GM19328 (cell line): Measurements from ENCODE around the gene SNX3.
"Not testable (repeated sequence)": the region's sequence is repeated elsewhere in the genome, so short reads cannot be mapped to it uniquely, and the experiment has no call there.

Experiments
- ATAC-seq: cut with Tn5 transposase; IDR thresholded peaks from one replicate; pipeline ENCODE4 v1.9.1; 2021; ENCODE audit warnings: mild to moderate bottlenecking, moderate library complexity; ENCODE audit not compliant: unreplicated experiment

The SNX3 gene

DNA sequence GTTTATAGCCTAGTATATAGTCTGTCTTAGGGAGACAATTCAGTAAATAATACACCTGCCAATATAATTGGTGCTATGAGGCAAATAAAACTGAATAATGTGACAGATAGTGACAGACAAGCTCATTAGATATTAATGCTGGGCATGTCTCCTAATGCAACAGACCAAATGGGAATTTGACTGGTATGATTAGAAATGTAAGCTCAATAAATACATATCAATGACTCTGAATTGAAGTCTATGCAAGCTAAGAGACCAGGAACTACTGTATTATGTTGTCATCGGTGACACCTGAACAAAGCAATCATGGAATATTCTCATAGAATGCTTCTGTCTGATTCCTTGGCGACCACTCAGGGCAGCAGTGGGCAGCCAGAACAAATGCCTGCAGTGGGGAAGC lies 2.5 kb upstream of the SNX3 start:
- ATAC-seq: no peak

DNA sequence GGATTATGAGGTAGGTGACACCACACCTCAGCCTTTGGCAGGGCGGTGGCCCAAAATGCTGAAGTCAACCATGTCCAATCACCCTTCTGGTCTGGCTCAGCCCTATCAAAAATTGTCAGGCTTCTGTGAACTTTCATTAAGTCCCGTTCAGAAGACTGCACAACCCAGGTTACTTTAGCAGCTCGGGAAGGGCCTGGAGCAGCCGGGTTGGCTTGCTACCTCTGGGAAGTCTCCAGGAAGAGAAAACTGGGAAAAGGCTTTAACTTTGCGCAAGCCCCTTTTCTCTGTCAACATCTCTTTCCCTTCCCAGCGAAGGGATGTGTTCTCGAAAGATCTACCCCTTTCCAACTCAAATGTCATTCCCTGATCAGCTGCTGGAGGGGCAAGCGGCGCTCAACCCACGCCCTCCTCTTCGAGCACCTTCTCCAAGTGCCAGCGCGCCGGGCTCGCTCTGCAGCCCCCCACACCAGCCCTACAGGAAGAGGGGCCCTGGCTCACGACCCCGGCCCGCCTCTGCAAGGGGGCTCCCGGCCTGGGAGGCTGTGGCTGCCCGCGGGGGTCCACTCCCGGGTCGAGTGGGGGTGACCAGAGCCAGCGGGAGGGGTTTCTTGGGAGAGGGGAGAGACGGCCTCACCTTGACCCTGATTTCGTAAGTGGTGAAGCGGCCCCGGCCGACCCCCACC lies 573 bp downstream of the SNX3 start:
- ATAC-seq: peak; percentile 1

DNA sequence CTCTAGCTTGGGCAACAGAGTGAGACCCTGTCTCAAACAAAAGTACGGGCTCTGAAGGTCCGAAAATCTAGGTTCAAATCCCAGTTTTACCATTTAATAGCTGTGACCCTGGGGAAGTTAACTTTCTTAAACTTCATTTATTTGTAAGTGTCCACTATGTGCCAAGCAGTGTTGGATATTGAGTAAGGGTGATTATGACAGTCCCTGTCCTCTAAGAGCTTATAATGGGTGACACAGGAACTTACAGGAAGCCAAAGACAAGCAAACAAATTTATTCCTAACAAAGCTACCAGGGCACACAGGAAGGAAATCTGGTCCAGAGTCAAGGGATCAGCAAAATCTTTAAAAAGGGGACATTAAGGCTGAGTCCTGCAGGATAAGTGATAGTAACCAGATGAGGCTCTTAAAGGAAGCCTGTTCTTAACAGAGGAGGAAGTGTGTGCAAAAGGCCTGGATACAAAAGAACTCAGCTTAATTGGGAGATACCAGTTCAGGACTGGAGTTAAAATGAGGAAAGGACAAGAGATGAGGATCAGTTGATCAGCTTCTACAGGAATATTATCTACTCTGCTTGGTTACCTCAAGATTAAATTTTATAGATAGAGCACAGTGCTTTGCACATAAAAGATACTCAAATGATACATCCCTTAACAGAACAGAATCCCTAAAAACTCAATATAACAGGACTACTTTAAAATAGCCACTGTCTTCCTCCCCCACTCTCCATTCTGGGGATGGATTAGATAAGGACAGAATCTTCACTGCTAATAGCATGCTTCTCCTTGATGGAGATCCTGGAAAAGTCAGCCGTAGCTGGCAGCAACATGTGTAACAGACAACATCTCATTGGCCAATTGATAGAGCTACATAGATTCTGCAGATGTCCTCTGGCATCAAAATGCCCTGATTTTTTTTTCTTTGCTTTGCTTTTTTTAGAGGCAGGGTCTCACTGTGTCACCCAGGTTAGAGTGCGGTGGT lies 6.1 kb downstream of the SNX3 start:
- no peak for ATAC-seq

DNA sequence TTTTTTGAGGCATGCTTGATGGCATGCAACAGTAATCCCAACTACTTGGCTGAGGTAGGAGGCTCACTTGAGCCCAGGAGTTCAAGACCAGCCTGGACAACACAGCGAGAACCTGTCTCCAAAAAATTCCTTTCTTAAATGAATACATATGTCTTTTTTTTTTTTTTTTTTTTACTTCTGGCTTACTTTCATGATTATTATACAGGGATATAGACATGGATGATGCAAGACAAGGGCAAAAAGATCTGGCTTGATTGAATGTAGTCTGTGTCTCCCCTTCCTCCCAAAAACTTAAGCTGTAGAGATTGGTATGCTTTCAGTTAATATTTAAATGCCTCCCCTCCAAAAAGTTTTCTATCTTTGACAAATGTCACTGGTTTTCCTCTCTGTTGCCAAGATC lies 7.6 kb downstream of the SNX3 start:
- no peak for ATAC-seq

DNA sequence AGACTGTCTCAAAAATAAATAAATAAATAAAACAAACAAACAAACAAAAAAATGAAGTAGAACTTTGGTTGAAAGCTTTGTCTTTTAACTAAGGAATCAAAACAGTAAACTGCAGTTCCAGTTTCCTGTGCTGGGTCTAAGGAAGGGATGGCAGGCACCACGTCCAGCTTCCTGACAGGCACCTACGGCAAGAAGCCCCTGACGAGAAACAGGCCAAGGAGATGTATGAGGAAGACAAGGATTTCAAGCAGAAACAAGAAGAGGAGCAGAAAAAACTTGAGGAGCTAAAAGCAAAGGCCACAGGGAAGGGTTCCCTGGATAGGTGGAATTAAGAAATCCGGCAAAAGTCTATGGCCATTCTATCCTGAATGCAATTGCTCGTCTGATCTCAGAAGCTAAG lies 8.8 kb downstream of the SNX3 start:
- no peak for ATAC-seq

DNA sequence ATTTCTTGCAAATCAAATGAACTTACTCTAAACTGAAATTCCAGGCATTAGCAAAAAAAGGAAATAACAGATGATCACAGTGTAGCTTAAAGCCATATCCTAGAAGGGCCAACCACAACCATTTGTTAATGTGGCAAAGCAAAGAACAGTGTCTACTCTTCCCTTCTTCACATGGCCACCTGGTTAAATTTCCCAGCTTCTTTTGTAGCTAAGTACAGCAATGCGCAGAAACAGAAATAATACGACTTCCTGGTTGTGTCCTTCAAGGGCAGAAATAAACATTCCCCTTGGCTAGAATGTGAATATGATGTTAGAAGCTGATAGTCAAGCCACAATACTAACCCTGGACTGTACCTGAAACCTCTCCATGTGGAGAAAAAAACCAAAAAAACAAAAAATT lies 9.6 kb downstream of the SNX3 start:
- no peak for ATAC-seq

DNA sequence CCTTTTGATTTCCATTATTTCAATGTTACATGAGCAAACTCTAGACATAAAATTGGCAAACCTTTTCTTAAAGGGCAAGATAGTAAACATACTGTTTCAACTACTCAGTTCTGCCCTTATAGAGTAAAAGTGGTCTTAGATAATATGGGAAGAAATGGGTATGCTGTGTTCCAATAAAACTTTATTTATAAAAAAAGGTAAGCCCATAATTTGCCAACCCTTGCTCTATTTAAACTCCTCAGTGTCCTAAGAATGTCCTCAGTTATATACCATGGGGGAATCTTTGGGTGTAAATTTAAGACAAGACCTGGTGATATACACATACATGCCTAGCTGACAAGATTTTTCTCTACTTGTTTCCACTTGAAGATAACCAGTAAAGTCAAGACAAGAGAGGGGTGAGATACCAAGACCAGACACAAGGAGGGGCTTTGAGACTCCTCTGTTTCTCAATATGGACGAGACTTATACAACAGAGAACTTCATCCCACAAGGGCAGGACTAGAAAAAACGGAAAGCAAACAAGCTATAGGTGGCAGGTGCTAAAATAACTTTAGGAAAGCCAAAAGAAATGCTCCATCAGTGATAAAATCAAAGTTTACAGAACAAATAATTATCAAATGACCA lies 10.5 kb downstream of the SNX3 start:
- no peak for ATAC-seq

DNA sequence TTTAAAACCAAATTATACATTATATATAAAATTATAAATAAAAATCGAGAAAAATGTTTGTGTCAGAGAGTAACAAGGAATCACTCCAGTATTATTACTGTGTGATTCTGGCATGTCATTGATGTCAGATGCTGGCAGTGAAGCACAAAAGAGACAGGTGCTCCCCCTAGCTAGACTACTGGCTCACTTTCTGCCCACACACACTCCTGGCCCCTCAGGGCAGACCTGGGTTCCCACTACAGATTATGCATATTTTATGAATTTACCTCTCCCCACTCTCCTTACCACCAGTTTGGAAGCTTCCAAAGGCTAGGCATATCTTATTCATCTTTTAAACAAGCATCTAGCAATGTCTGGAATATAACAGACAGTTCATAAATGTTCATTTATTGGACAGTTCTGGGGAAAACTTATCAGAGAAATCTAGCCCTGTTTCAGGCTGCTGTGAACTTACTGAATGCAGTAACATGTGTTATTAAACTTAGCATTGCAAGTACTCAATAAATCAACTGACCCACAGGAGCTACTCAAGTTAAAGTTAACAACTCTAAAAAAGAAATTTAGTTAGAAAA lies 12.8 kb downstream of the SNX3 start:
- no peak for ATAC-seq

DNA sequence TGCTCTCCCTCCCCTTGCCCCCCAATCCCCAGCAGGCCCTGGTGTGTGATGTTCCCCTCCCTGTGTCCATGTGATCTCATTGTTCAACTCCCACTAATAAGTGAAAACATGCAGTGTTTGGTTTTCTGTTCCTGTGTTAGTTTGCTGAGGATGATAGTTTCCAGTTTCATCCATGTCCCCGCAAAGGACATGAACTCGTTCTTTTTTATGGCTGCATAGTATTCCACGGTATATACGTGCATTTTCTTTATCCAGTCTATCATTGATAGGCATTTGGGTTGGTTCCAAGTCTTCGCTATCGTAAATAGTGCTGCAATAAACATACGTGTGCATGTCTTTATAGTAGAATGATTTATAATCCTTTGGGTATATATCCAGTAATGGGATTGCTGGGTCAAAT lies 15.7 kb downstream of the SNX3 start:
- ATAC-seq: not testable (repeated sequence)

DNA sequence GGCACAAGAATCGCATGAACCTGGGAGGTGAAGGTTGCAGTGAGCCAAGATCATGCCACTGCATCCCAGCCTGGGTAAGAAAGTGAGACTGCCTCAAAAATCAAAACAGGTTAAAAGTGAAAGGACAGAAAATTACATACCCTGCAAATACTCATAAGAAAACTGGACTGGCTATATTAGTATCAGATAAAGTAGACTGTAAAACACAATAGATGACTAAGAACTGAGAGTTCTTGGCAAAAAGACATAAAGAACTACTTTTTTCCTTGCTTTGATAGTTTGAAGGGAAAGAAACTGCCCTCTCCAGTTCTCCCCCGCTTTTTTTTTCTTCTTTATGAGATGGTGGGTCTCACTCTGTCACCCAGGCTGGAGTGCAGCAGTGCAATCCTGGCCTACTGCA lies 17.0 kb downstream of the SNX3 start:
- no peak for ATAC-seq

DNA sequence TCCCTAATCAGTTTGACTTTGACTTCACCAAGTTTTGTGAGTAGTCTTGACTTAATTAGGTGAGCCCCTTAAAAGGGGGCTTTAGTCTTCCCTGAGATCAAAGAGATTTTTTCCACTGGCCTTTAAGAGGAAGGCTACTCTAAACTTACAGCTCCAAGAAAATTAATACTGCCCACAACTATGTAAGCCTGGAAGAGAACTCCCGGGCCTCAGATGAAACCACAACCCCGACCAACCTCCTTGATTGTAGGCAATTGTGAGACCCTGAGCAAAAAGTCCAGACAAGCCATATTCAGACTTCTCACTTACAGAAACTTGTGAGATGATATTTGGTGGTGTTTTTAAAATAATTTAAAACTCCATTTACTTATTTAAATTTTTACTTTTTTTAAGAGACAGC lies 18.1 kb downstream of the SNX3 start:
- ATAC-seq: no peak

DNA sequence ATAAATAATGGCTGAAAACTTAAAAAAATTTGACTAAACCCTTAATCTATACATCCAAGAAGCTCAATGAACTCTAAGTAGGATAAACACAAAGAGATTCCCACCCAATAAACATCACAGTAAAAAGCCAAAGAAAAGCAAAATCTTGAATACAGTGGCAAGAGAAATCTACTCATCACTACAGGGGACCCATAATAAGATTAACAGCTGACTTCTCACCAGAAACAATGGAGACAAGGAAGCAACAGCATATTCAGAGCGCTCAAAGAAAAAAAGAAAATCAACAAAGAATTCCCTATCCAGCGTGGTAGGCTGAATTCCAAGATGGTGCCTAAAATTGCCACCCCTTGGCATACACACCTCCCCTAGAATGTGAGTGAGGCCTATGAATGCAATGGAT lies 18.6 kb downstream of the SNX3 start:
- no peak for ATAC-seq

DNA sequence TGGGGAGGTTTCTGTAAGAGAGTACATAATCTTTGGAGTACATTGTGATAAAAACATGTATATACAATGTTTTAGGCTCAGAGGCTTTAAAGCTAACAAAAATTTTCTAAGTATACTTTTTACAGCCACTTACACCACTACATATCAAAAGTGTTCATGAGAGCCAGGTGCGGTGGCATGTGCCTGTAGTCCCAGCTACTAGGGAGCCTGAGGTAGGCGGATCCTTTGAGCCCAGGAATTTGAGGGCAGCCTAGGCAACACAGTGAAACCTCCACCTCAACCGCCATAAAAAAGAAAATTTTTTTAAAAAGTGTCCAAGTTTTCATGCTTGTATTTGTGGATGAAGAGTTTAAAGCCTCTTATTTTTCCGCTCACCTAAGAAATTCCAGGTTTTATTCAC lies 22.5 kb downstream of the SNX3 start:
- no peak for ATAC-seq

DNA sequence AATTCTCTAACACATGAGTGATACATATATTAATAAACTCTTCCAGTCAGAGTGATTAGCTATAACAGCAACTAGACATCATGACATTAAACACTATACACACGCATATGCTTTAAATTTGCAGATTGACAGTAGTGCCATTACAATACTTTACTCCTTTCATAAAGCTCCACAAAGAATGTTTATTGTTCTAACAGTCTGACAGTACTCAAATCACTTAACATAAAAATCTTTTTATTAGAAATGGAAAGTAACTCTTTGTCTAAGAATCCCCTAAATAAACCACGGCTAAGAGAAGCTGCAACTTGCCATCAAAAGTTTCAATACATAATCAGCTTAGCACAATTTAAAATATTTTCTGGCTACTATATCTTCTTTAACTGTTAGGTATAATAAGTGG lies 24.0 kb downstream of the SNX3 start:
- ATAC-seq: no peak

DNA sequence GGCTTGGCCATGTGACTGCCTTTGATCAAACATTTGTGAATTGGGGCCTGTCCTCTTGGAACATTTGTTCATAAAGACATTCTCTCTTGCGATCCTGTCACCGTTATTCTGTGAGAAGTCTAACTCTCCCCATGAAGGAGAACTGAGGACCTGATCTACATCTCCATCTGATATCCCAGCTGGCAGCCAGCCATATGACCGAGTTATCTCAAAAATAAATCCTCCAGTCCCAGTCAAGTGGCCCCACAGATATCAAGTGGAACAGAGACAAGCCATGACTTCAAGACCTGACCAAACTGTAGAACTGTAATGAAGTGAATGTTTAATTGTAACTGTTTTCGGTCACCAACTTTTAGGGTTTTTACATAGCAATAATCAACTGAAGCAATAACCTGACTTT lies 25.7 kb downstream of the SNX3 start:
- ATAC-seq: no peak

DNA sequence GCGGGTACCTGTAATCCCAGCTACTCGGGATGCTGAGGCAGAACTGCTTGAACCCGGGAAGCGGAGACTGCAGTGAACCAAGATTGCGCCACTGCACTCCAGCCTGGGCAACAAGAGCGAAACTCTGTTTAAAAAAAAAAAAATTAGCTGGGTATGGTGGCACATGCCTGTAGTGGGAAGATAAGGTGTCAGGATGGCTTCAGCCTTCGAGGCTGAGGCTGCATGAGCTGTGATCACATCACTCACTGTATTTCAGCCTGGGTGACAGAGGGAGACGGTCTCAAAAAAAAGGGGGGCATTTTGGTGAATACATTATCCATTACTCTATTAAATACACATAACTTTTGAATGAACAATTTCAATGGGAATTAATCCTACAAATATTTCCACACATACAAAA lies 32.4 kb downstream of the SNX3 start:
- ATAC-seq: no peak

DNA sequence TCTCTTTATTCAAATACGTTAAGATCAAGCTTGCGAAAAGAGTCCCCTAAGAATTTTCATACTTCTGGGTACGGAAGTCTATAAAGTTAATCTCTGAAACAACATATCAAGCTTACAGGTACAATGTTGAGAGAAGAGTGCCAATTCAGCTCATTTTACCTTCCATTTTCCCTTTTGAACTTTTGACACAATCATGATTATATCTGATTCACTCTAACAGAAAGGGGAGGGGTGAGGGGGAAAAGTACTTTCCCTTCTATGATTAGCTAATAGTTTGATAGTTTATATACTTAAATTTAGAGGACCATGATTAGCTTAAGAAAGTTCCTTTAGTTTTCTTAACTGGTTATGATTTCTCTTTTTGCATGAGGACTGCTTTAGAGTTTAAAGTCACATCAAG lies 33.5 kb downstream of the SNX3 start:
- no peak for ATAC-seq

DNA sequence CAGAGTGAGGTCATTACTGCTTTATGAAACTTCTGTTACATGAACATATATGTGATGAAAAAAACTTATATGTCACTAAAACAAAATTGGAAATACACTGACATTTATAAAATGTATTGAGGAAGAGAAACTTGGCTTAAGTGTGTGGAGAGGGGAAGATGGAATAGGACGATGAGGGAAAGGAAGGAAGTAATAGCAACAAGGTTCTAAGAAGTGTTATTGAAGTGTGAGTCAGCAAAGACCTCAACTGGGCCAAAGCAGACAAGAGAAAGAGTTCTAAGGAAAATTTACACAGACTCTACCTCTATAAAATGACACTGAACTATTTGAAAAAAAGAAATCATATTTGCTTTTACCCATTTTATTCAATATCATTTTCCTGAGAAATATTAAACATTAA lies 38.3 kb downstream of the SNX3 start:
- ATAC-seq: no peak

DNA sequence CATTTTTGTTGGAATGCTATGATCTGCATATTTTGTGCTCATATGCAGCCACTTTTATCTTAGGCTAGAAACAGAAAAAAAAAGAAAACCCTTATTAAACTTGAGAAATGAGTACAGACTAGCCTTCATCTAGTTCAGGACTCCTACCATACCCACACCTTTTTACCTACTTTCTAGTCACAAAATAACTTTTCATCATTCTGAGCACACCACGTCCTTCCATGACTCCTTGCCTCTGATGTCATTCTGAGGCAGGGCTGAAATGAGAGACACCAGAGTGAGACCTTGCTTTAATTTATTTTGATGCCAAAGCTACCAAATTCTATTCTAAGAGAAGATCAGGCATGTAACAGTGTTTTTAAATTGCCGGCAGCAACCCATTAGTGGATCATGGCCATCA lies 38.8 kb downstream of the SNX3 start:
- no peak for ATAC-seq

DNA sequence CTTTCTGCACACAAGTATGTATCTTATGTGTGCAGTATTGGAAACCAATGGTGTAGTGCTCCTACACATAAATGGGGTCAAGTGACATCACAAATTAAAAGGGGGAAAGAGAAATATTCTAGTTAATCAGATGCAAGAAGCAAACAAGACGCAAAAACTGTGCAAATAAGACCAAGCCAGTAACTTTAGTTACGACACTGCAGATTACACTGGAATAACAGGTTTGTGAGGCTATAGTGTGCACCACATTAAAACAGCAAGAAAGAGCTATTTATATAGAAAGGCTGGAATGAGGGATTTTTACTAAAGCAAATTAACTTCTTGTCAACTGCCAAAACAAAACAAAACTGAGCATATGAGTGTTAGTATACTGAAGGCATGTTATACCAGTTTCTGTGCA lies 49.2 kb downstream of the SNX3 start:
- ATAC-seq: no peak

DNA sequence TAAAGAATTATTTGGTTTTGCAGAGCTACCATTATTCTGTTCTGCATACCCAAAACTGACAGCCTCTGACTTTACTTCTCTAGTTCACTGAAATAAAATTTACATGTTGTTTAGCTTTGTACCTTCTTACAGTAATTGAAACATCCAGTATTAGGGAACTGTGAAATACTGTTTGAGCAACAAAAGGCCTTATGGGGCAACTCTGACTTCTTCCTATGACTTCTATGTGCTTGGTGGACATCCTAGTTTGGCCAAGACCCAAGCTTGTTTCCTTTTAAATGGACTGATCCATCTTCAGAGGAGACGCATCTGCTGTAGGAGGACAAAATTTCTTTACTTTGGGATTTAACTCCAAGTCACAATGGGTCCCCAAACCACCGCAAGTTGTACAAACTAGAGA lies 50.3 kb downstream of the SNX3 start:
- no peak for ATAC-seq

DNA sequence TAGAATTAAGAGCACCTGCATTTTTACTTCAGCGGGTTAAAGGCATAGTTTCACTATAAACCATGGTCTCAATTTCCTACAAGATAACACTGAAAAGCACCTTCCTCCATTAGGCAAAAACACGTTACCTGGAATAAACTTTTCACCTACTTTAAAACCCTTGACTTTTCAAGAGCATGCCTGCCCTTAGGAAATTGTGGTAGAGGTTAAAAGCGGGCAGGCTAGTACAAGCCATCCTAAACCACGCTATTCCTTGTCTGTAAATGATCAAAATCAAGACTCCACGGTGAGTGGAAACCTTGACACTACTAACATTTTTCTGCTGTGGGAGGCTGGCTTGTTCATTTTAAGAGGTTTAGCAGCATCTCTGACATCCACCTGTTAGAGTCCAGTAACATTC lies 51.1 kb downstream of the SNX3 start:
- ATAC-seq: no peak
